Fibroblast of the aortic adventitia (primary cell): Measurements from ENCODE around the gene SUCLA2. TPM values are rescaled to one million over a fixed set of nuclear protein-coding genes. Genes with fewer than 3 reads are reported as not detected.
A peak's percentile ranks its signal among the peaks of the same experiment; 100 is the strongest.

Experiments used
- DNase-seq: peaks from one replicate; pipeline ENCODE4 v3.0.0-alpha.2; 2010; ENCODE audit warnings: low read depth
- H3K4me3 ChIP-seq: 2 replicates; pipeline ENCODE4 v1.5.1; 2011; ENCODE audit warnings: low read depth, mild to moderate bottlenecking, control low read depth, low read length, moderate library complexity
- total RNA-seq: library from RNA; depleted of rRNA; stranded (reverse); fragments of >200 nt; gene quantifications from 2 replicates; pipeline ENCODE4 v1.2.3, GENCODE V29; 2012; ENCODE audit warnings: low replicate concordance
- TF ChIP-seq, protein P1 (sequence below): IDR thresholded peaks from 2 replicates; pipeline ENCODE4 v1.5.1; 2011; ENCODE audit warnings: mild to moderate bottlenecking, low read length, control low read depth, inconsistent platforms; ENCODE audit not compliant: insufficient read depth

Gene SUCLA2
- total RNA-seq, 1 donor: 57.8 TPM

- no peak overlapping the region for H3K4me3 ChIP-seq
- no peak for DNase-seq
- TF ChIP-seq, protein P1, sequence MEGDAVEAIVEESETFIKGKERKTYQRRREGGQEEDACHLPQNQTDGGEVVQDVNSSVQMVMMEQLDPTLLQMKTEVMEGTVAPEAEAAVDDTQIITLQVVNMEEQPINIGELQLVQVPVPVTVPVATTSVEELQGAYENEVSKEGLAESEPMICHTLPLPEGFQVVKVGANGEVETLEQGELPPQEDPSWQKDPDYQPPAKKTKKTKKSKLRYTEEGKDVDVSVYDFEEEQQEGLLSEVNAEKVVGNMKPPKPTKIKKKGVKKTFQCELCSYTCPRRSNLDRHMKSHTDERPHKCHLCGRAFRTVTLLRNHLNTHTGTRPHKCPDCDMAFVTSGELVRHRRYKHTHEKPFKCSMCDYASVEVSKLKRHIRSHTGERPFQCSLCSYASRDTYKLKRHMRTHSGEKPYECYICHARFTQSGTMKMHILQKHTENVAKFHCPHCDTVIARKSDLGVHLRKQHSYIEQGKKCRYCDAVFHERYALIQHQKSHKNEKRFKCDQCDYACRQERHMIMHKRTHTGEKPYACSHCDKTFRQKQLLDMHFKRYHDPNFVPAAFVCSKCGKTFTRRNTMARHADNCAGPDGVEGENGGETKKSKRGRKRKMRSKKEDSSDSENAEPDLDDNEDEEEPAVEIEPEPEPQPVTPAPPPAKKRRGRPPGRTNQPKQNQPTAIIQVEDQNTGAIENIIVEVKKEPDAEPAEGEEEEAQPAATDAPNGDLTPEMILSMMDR: no peak
Observed at GRCh38 chr13:47904891-47905290, 96.2 kb downstream of the SUCLA2 start.

GRCh38 chr13:47904241-47904640 is 96.8 kb downstream of the SUCLA2 start:
- no peak for DNase-seq
- no peak overlapping the region for H3K4me3 ChIP-seq
- TF ChIP-seq, protein P1: no peak

- no peak overlapping the region for H3K4me3 ChIP-seq
- peak; percentile 36 for DNase-seq
- TF ChIP-seq, protein P1: no peak
Observed at GRCh38 chr13:47903836-47904235, 97.2 kb downstream of the SUCLA2 start.

- no peak for DNase-seq
- H3K4me3 ChIP-seq: no peak overlapping the region
- TF ChIP-seq, protein P1: no peak
Observed at GRCh38 chr13:47901441-47901840, 99.6 kb downstream of the SUCLA2 start.

DNA sequence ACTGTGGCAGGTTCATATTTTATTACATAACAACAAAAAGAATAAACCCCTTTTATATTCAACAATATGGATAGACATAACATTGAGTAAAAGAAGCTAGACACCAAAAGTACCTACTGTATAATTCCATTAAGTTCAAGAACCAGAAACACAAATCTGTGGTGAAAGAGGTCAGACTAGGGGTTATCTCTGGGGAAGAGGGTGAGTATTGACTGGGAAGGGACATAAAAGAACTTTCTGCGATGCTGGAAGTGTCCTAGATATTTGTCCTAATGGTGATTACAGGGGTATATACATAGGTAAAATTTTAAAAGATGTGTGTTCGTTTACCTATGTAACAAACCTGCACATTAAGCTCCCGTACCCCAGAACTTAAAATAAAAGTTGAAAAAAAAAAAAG is 103.0 kb downstream of the SUCLA2 start:
- TF ChIP-seq, protein P1: no peak
- H3K4me3 ChIP-seq: no peak overlapping the region
- no peak for DNase-seq

- H3K4me3 ChIP-seq: no peak overlapping the region
- TF ChIP-seq, protein P1: no peak
- DNase-seq: peak; percentile 20
Observed at GRCh38 chr13:47897411-47898050, 103.5 kb downstream of the SUCLA2 start.

GRCh38 chr13:47896546-47896945 is 104.5 kb downstream of the SUCLA2 start:
- TF ChIP-seq, protein P1: no peak
- DNase-seq: no peak
- no peak overlapping the region for H3K4me3 ChIP-seq
